HepG2 (cell line): ENCODE data around the gene HSF2BP. TPM values are rescaled to one million over a fixed set of nuclear protein-coding genes. Genes with fewer than 3 reads are reported as not detected.

Experiments
- EP300 ChIP-seq, 3 experiments: sonication (generic) in 1 of 3; formaldehyde crosslinking in 1 of 3; IDR thresholded peaks; 2 replicates each; pipeline versions ENCODE4 v1.5.1 to v1.6.1; 2011 to 2020; ENCODE audit warnings: low read depth in 2 of 3, low read length in 2 of 3, borderline replicate concordance in 1 of 3, improper control_type of control experiment in 1 of 3, mild to moderate bottlenecking in 1 of 3, missing genetic modification reagents in 1 of 3, moderate library complexity in 1 of 3
- FOSL2 ChIP-seq: sonication (generic); formaldehyde crosslinking; IDR thresholded peaks from 2 replicates; pipeline ENCODE4 v1.4.0; 2020; ENCODE audit warnings: missing genetic modification reagents
- FOXC1 ChIP-seq: sonication (generic); formaldehyde crosslinking; IDR thresholded peaks from 2 replicates; pipeline ENCODE4 v1.8.0; 2022; ENCODE audit warnings: mild to moderate bottlenecking, missing genetic modification reagents, borderline replicate concordance
- GFI1 ChIP-seq: sonication (generic); formaldehyde crosslinking; IDR thresholded peaks from 2 replicates; pipeline ENCODE4 v1.5.0; 2020; ENCODE audit warnings: missing genetic modification reagents, mild to moderate bottlenecking, borderline replicate concordance
- IRF1 ChIP-seq: sonication (generic); formaldehyde crosslinking; IDR thresholded peaks from 2 replicates; pipeline ENCODE4 v1.4.0; 2020; ENCODE audit warnings: low read depth, mild to moderate bottlenecking, missing genetic modification reagents
- JDP2 ChIP-seq: sonication (generic); formaldehyde crosslinking; IDR thresholded peaks from 2 replicates; pipeline ENCODE4 v1.8.1; 2022; ENCODE audit warnings: missing genetic modification reagents, borderline replicate concordance
- KAT7 ChIP-seq: IDR thresholded peaks from 2 replicates; pipeline ENCODE4 v1.6.1; 2018; ENCODE audit warnings: borderline replicate concordance, missing compliant biosample characterization
- NR0B2 ChIP-seq: sonication (generic); formaldehyde crosslinking; IDR thresholded peaks from 2 replicates; pipeline ENCODE4 v1.4.0; 2020; ENCODE audit warnings: mild to moderate bottlenecking, missing genetic modification reagents
- NR1H2 ChIP-seq: sonication (generic); formaldehyde crosslinking; IDR thresholded peaks from 2 replicates; pipeline ENCODE4 v1.8.1; 2022; ENCODE audit warnings: low read depth, missing genetic modification reagents, borderline replicate concordance
- ONECUT2 ChIP-seq: sonication (generic); formaldehyde crosslinking; IDR thresholded peaks from 2 replicates; pipeline ENCODE4 v1.4.0; 2020; ENCODE audit warnings: missing genetic modification reagents
- PHF21A ChIP-seq: sonication (generic); formaldehyde crosslinking; IDR thresholded peaks from 2 replicates; pipeline ENCODE4 v1.5.0; 2020; ENCODE audit warnings: mild to moderate bottlenecking, missing genetic modification reagents
- RXRA ChIP-seq: sonication (generic); formaldehyde crosslinking; IDR thresholded peaks from 2 replicates; pipeline ENCODE4 v1.5.1; 2020; ENCODE audit warnings: missing genetic modification reagents
- SAFB2 ChIP-seq: sonication (generic); formaldehyde crosslinking; IDR thresholded peaks from 2 replicates; pipeline ENCODE4 v1.5.1; 2020; ENCODE audit warnings: missing genetic modification reagents, low read depth, mild to moderate bottlenecking, borderline replicate concordance
- SNAI1 ChIP-seq: sonication (generic); formaldehyde crosslinking; IDR thresholded peaks from 2 replicates; pipeline ENCODE4 v1.5.0; 2020; ENCODE audit warnings: mild to moderate bottlenecking, missing genetic modification reagents, borderline replicate concordance
- SOX5 ChIP-seq: IDR thresholded peaks from 2 replicates; pipeline ENCODE4 v1.6.1; 2016; ENCODE audit warnings: borderline replicate concordance
- SRF ChIP-seq: IDR thresholded peaks from 2 replicates; pipeline ENCODE4 v1.6.1; 2011; ENCODE audit warnings: mild to moderate bottlenecking, low read depth, low read length, moderate library complexity
- ZBTB14 ChIP-seq: sonication (generic); formaldehyde crosslinking; IDR thresholded peaks from 2 replicates; pipeline ENCODE4 v1.4.0; 2020; ENCODE audit warnings: missing genetic modification reagents
- ZNF101 ChIP-seq: sonication (generic); formaldehyde crosslinking; IDR thresholded peaks from 2 replicates; pipeline ENCODE4 v1.4.0; 2020; ENCODE audit warnings: mild to moderate bottlenecking, low read depth, missing genetic modification reagents, borderline replicate concordance
- ZNF232 ChIP-seq: sonication (generic); formaldehyde crosslinking; IDR thresholded peaks from 2 replicates; pipeline ENCODE4 v1.4.0; 2020; ENCODE audit warnings: missing genetic modification reagents, borderline replicate concordance
- ZNF512B ChIP-seq: sonication (generic); formaldehyde crosslinking; IDR thresholded peaks from 2 replicates; pipeline ENCODE4 v1.5.1; 2020; ENCODE audit warnings: missing genetic modification reagents, mild to moderate bottlenecking, borderline replicate concordance
- ZNF552 ChIP-seq: sonication (generic); formaldehyde crosslinking; IDR thresholded peaks from 2 replicates; pipeline ENCODE4 v1.9.0; 2022; ENCODE audit warnings: missing genetic modification reagents, mild to moderate bottlenecking, borderline replicate concordance
- ZNF598 ChIP-seq: sonication (generic); formaldehyde crosslinking; IDR thresholded peaks from 2 replicates; pipeline ENCODE4 v1.5.1; 2020; ENCODE audit warnings: mild to moderate bottlenecking, missing genetic modification reagents, borderline replicate concordance
- ZNF660 ChIP-seq: sonication (generic); formaldehyde crosslinking; IDR thresholded peaks from 2 replicates; pipeline ENCODE4 v1.5.1; 2020; ENCODE audit warnings: mild to moderate bottlenecking, low read depth, missing genetic modification reagents, borderline replicate concordance
- polyA plus RNA-seq, 8 experiments: library from polyadenylated mRNA; depleted of rRNA in 3 of 8; stranded (reverse) in 7 of 8; unstranded in 1 of 8; fragments of >200 nt; fragmentation: Illumina TruSeq in 4 of 8; extraction: Trizol in 4 of 8; gene quantifications; 2 replicates each; pipeline versions ENCODE4 v1.2.1 to v1.2.3, GENCODE V29; 2011 to 2016; ENCODE audit warnings: low read depth in 4 of 8, missing spikeins in 1 of 8, mixed read lengths in 1 of 8; ENCODE audit not compliant: insufficient read depth in 1 of 8
- total RNA-seq, 5 experiments: library from RNA; depleted of rRNA; stranded (reverse); fragments of >200 nt; fragmentation: Illumina TruSeq; extraction: Trizol; gene quantifications; 2 replicates each; pipeline ENCODE4 v1.2.3, GENCODE V29; 2016; ENCODE audit warnings: low read depth in 1 of 5
- TF ChIP-seq, protein P1 (sequence below): sonication (generic); formaldehyde crosslinking; IDR thresholded peaks from 2 replicates; pipeline ENCODE4 v1.5.0; 2020; ENCODE audit warnings: missing genetic modification reagents

The HSF2BP gene
- total and polyA plus RNA-seq, 2 of the 13 experiments (the other 11 are each of a cell fraction or from before 2014, with no cell fraction given): 0.67 to 2.2 TPM

GRCh38 chr21:43585924-43586413 lies 73.3 kb downstream of the HSF2BP start (continued):
- TF ChIP-seq ZBTB14 (CRISPR knock-in tag): no peak
- TF ChIP-seq ZNF101: no peak
- no peak for TF ChIP-seq SRF
- TF ChIP-seq FOSL2 (CRISPR knock-in tag): peak; percentile 75
- TF ChIP-seq RXRA (CRISPR knock-in tag): peak; percentile 30; the same call in 1 of the 2 replicates
- TF ChIP-seq SOX5: peak; percentile 93; the same call in 1 of the 2 replicates
- no peak for TF ChIP-seq ZNF660 (CRISPR knock-in tag)
- TF ChIP-seq FOXC1 (CRISPR knock-in tag): no peak
- TF ChIP-seq SNAI1: no peak
- TF ChIP-seq SAFB2 (CRISPR knock-in tag): no peak
- TF ChIP-seq EP300 (IDR thresholded peaks at IDR 0.05; ENCODE audit: low read depth in 2 of 2, low read length in 2 of 2): peak in 1 of 2 experiments; percentile 76; a peak in 2 of 4 replicates
- peak; percentile 45; the same call in 1 of the 2 replicates for TF ChIP-seq EP300 (CRISPR knock-in tag; IDR thresholded peaks at IDR 0.05; ENCODE audit: borderline replicate concordance)
- no peak for TF ChIP-seq ZNF598 (CRISPR knock-in tag)
- TF ChIP-seq ZNF232 (CRISPR knock-in tag): no peak
- TF ChIP-seq ZNF512B (CRISPR knock-in tag): no peak
- no peak for TF ChIP-seq JDP2
- TF ChIP-seq ZNF552 (CRISPR knock-in tag): no peak
- TF ChIP-seq PHF21A (CRISPR knock-in tag): peak; percentile 60; the same call in 1 of the 2 replicates
- no peak for TF ChIP-seq NR1H2 (CRISPR knock-in tag)
- no peak for TF ChIP-seq ONECUT2 (CRISPR knock-in tag)
- TF ChIP-seq IRF1 (CRISPR knock-in tag): no peak
- TF ChIP-seq, protein P1, sequence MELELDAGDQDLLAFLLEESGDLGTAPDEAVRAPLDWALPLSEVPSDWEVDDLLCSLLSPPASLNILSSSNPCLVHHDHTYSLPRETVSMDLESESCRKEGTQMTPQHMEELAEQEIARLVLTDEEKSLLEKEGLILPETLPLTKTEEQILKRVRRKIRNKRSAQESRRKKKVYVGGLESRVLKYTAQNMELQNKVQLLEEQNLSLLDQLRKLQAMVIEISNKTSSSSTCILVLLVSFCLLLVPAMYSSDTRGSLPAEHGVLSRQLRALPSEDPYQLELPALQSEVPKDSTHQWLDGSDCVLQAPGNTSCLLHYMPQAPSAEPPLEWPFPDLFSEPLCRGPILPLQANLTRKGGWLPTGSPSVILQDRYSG (CRISPR knock-in tag): no peak
- TF ChIP-seq NR0B2 (CRISPR knock-in tag): no peak
- TF ChIP-seq GFI1 (CRISPR knock-in tag): peak; percentile 42; the same call in 1 of the 2 replicates
- TF ChIP-seq KAT7: no peak
